NCI-H1092 (cell line): Measurements from ENCODE around the gene KRT33A.
"Not testable (repeated sequence)": the region's sequence is repeated elsewhere in the genome, so short reads cannot be mapped to it uniquely, and the experiment has no call there.

Experiments used
- DNase-seq: peaks from one replicate; lab custom pipeline; 2025; lab: John Stamatoyannopoulos, UW

KRT33A gene

DNA sequence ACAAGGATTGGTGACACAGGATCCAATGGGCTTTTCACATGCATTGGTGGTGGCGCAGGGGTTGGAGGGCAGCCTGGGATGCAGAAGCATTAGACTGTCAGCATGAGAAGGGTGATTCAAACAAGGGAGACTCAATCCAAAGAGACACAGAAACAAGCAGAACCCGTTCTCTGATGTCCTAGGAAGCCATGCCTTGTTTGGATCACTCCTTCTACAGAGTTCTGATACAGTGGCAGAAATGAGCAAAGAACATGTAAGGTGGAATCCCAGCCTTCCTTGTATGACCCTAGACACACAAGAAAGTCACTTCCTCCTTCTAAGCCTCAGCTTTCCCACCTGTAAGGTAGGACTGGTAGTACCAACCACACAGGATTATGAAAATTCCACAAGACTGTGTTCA, 13.3 kb upstream of the KRT33A start:
- no peak for DNase-seq

DNA sequence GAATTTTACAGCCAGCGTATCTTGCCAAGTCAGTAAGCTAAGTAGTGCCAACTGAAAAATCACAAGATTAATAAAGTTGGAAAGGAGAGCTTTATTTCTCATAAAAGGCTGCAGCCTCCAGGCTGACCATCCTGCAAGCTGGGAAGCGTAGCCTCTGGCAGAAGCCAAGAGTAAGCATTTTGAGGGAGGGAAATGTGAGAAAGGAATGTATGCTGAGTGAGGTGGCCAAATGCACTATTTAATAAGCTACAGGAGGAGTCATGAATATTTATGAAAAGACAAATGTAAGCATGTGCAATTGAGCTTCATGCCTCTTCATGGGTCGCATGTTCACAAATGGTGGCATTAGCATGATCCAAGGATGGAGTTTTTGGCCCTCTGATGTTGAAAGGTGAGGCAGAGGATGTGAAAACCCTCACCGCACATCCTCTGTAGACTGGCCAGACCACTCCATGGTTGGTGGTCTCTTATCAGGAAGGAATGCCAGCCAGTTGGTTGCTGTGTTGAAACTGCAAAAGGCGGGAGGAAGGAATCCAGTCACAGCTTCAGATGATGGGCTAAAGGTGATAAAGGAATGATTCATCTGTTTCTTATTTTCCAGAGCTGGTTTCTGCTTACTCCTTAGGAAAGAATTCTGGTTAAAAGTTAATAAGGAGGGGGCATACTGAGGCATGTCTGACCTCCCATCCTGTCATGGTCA, 9.8 kb upstream of the KRT33A start:
- no peak for DNase-seq

DNA sequence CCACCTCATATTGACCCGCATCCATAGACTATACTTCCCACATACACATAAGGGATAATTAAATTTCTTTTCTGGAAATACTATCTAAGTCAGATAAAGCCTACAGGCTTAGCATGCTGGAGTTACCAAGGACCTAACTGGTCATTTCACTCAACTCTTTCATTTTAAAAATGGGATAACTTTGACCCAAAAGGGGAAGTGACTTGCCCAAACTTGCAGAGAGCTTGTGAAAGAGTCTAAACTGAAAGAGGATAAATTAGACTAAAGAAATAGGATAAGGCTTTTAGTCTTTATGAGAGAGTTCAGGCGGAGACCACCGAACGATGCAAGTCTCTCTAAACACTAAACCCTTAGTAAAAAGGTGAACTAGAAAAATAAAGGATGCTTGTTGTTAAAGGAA, 3.9 kb upstream of the KRT33A start:
- DNase-seq = no peak

DNA sequence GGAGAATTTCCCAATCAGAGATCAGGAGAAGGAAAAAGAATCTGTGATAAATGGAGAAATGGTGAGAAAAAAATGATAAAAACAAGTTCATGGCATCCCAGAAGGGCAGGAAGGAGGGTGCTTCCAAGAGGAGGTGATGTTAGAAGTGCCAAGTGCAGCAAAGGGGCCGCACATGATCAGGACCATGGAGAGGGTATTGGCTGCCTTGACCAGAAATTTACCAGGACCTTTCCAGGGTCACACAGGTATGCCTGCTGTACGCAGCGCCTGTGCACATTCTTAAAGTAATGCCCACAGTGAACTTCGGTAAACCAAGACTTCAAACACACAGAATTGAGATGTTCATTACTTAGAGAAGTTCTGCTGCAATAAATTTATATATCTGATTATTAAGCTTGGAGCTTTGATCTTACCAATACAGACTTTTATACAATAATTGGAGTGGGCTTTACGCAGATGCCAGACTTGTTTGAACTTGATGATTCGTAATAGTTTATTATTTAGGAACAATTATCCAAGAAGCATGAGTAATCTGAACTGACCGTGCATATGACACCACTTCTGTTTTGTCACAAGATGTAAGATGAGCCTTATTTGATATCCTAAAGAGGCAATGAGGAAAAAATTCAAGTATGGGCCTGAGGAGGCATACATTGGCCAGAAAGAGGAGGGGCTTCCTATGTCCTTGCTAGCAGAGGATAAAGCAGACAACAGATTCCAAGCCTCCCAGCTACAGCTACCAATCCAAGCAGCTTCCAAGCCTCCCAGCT, 2.2 kb upstream of the KRT33A start:
- no peak for DNase-seq

DNA sequence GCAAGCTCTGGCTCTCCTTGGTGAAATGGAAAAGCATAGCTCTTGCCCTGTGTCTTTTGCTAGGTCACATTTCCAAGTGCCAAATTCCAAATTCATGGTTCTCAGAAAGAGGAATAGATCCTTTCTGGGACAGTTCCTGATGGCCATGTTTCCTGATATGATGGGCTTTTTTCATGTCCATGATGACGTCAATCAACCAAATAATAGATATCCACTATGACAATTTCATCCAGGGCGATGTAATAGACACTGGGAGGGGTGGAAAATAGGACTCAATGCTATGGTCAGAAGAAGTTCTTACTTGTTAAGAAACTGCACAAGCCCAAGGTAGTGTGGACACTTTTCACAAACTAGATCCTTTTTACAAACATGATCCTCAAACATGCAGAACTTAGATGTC, 549 bp upstream of the KRT33A start:
- DNase-seq = no peak

DNA sequence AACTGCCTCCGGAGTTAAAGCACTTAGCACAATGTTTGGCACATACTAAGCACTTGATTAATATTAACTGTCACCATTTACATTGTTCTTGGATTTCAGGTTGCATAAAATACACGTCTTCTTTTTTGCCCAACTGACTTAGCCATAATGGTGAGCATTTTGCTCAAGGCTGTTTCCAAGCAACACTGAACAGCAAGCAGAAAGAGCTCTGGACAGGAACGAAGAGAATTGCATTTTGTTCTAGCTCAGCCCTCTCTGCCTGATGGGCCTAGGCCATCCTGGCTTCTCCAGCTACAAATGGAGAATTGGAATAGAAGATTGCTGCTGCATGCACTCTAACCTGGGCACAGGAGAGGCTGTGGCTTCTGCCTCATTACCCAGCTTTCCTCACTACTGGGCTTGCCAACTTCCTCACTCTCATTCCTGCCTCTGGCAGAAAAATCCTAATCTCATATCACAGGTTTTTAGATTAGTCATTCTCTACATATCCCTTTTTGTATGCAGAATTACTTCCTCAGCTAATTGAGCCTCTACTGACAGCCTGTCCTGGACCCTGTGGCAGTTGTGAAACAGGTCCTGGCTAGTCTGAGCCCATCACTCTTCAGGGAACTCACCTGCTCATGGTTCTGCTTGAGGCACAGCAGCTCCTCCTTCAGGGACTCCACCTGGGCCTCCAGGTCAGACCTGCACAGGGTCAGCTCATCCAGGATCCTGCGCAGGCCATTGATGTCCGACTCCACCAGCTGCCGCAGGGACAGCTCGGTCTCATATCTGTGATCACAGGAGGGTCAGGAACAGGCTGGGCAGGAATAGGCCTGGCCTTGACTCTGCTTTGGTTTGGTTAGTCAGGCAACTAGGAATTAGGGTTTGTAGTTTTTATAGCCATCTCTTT, 2.5 kb downstream of the KRT33A start:
- no peak for DNase-seq

DNA sequence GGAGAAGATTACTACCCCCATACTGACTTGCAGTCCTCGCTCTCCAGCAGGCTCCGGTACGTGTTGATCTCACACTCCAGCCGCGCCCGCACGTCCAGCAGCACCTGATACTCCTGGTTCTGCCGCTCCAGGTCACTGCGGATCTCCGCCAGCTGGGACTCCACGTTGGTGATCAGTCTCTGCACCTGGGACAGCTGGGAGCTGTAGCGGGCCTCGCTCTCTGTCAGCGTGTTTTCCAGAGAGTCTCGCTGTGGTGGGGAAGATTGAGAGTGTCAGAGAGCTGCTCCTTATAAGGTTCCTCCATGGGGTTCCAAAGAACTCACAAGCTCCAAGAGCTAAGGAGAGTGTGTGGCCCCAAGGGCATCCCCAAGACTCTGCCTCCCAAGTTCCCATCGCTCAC, 4.2 kb downstream of the KRT33A start:
- DNase-seq = not testable (repeated sequence)

DNA sequence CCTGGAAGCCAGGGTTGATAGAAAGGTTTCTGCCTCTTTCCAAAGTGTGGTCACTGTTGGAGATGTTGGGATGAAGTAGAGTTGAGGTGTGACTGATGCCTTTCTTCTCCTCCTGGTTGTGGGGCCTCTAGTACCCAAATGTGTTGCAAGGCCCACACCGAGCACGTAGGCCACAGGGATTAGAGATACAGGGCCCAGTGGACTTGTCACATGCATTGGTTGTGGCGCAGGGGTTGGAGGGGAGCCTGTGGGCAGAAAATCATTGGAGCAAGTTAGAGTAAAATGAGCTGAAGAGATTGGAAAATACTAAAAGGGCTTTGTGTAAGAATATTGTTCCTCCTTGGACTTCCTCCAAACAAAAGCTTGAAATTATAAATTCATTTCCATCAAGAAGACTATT, 4.6 kb downstream of the KRT33A start:
- no peak for DNase-seq

DNA sequence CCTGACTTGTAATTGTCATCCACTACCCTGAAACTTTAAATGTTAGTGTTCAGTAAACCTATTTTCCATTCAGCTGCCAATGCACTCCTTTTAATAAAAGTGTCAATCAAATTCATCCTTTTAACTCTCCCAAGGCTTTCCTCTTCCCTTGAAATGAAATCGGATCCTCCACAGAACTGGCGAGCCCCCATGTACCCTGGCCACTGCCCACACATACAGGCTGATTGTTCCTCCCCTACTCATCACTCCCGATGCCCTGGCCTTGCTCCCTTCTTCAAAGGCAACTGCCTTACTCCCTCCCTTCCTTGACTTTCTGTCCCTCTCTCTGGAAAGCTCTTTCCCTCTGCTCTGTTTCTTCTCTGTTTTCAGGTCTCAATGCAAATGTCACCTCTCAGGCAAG, 7.6 kb downstream of the KRT33A start:
- DNase-seq = no peak

DNA sequence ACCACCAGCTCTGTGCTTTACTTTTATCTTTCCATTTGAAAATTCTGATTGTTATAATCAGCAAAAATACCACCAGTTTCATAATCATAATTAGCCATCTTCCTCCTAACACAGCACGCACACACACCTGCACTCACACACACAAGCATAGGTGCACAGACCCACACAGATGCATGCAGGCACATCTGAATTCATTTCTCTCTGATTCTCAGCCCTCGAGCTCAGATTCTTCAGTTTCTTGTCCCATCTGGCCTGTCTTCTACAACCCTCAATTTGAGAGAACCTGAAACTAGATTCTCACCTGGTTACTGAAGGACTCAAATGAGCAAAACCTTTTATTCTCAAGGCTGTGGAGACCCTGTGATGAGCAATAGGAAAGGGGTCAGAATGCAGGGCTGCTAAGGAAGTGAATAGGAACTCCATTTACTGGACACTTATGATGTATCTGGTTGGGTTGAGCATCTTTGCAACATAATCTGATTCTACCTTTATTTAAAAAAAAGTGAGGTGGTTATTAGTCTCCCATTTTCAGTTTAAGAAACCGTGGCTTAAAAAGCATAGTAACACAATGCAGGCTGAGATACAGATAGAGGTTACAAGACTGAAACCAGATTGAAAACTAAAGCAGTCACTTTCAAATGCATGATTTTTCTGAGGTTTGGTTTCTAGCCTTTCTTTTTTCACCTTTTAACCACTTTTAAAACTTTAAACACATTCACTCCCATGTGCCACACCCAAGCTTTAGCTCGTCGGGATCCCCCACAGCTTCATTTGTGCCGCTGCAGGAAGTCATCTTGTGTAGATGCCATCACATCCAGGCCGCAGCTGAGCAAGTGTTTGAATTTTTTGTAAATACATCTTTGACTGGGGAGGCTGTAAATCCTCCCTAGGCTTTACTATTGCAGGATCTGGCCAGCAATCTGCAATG, 9.4 kb downstream of the KRT33A start:
- DNase-seq = no peak

DNA sequence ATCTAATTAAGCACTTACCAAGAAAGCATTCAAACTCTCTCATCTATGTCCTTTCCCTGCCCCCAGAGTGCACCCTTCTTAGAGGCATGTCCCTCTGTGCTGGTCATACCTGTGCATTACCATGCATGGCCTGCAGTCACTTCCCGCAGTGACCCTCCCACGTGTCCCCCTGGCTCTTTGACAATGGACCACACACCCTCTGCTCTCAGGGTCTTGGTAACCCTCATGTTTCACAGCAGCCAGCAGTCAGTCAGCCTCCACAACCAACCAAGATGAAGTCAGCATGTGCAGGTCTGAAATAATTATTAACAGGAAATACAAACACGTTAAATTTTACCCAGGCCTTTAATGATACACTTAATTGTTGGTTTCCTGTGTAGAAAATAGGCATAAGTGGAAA, 10.1 kb downstream of the KRT33A start:
- DNase-seq = no peak

DNA sequence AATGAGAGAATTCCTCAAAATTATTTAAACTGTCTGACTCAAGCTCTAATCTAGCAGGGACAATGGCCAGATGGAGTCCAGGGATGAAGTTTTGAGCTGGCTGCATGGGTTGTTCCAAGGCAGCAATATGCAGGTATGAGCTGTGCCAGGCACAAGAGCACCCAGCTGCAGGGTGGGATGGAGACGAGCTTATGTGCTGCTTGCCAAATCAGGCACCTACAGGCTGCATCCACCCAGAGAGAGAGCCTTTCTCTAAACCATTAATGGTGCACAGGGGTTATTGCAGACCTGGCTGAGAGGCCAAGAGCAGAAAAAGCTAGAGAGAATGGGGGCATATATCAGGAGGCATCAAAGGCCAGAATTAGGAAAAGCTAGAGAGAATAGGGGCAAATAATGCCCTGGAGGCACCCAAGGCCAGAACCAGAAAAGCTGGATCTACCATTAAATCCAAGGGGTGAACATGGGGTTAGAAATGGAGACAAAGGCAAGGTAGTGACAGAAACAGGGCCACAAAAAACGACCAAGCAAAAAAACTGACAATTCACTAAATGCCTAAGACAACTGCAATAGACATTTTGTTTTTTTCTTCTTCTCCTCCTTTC, 11.0 kb downstream of the KRT33A start:
- no peak for DNase-seq

DNA sequence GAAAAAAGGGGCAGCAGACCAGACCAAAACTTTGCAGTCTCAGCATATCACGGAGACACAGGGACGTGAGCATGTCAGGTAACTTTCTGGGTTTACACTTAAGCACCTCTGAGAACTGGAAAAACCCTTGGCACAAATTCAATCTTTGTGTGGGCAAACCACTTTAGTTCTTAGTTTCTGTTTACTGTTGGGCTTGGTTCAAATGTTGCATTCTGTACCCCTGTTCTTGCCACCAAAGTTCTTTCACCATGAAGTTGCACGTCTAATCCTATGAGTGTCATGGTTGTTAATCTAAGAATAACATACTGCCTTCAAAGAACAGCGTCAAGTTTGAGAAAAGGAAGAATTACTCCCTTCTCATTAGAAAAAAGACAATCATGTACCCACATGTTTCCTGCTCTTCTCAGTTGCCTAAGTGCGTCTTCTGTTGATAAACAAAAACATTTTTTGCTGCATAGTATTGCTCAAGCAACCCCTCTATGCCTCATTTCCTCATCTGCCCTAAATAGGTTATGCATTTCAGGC, 11.6 kb downstream of the KRT33A start:
- DNase-seq = no peak

DNA sequence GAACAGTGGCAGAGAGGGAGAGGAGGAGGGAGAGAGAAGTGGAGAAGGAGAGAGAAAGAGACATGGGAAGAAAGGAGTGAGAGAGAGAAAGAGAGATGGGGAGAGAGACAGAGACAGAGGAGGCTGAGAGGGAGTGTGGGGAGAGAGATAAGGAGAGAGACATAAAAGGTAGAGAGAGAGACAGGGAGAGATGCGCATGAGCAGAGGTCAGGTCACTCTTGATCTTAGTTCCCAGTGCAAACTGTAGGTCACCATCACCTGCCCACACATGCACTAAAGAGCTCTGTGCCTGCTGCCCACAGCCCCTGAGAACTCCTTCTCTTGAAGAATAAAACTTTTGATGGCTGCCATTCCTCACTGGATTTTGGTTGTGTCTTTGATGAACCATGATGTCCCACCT, 14.9 kb downstream of the KRT33A start:
- no peak for DNase-seq

DNA sequence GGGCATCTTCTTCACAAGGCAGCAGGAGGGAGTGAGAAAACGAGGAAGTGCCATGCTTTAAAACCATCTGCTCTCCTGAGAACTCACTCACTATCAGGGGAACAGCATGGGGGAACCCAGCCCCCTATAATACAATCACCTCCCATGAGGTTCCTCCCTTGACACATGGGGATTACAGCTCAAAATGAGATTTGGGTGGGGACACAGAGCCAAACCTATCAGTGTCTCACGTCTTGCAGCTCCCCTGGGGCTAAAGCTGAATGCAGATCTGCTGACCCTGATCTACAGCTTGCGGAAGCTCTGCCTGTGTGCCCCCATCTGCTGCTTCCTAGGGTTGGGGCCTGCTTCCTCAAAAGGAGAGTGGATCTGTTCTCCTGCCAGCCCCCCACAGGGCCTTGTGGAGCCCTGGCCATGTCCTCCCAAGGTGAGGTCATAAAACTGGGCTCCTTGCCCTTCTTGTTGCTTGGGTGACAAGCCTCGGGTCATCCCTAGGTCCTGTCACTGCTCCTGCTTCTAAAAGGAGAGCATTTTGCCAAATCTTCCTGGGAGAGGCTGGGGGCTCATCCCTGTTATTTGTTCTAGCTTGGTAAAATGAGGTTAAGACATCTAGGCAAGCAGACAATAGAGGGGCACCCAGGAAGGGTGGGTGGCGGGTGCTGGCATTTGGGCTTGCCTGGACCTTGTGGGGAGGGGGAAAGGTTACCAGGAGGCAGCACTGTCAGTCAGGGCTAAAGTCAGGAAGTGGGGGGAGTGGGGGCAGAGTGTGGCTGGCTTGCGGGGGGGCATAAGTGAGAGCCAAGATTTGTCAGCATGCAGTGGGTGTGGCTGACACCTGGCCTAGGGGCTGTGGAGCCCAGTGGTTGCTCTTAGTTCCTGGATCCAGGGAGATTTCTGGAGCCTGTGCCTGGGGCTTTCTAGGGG, 16.0 kb downstream of the KRT33A start:
- DNase-seq = no peak

DNA sequence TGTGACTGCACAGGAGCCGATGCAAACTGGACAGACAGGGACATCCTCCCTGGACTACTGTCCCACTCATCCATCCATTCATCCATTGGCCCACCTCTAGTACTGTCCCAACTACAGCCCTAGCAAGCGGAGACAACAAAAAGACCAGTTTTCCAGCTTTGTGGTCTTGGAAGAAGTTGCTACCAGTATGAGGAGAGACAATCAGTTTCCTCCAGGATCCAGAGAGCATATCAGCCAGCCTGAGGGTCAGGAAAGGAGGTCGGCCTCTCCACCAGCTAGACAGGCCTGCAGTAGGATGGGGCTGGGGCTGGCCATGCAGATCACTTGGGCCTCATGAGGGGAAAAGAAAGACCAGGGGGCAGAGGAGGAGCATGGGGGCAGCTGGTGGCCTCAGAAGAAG, 16.8 kb downstream of the KRT33A start:
- no peak for DNase-seq

DNA sequence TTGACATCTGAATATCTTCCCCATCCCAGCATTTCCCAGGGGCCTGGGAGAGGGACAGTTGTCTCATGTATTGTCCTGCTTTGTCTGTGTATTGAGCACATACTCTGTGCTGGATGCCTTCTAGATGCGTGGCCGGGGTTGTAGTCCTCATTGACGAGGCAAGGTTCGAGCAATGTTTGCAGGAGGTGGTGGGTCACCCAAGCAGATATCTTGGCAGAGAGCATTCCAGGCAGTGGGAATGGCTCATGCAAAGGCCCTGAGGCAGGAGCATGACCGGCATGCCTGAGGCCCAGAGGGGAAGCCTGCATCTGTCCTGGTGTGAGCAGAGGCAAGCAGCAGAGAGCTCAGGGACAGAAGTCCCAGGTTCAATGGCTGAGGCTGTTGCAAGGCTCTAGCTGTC, 17.5 kb downstream of the KRT33A start:
- DNase-seq = no peak

DNA sequence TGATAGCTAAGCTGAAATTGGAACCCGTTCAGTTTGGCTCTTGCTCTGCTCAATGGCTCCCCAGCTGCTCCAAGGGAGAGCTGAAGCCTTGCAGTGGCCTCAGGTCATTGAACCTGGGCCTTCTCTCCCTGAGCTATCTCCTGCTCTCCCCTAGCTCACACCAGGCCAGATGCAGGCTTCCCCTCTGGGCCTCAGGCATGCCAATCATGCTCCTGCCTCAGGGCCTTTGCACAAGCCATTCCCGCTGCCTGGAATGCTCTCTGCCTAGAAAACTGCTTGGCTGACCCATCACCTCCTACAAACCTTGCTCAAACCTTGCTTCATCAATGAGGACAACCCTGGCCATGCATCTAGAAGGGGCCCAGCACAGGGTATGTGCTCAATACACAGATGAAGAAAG, 18.4 kb downstream of the KRT33A start:
- no peak for DNase-seq

DNA sequence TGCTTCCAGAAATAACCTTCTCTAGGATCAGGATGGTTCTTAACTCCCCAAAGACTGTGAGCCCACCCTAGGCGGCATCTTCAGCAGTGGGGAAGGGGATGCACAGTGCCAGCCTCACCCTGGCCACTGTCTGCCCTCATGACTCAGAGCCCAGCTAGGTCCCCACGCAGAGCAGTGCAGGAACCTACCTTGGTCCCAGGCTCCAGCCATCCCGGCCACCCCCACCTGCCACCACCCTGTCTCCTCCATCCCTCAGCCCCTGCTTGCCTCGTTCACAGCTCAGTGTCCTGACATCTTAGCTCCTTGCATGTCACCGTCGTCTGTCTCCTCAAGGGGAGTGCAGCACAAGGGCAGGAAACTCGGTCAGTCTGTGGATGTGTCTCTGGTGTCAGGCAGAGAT, 19.0 kb downstream of the KRT33A start:
- no peak for DNase-seq
